Uterus (tissue), 4 donors: ENCODE data around the gene SELENOV. TPM values are rescaled to one million over a fixed set of nuclear protein-coding genes. Genes with fewer than 3 reads are reported as not detected.

Experiments
- DNase-seq, 2 donors: peaks; one replicate each; pipeline ENCODE4 v3.0.0-alpha.2; 2019 to 2020
- H3K27ac ChIP-seq, 2 donors: fragments of 200-600 bp; sonication (generic); 1 replicate in 1 of 2; 2 replicates in 1 of 2; pipeline ENCODE4 v1.5.1; 2016 to 2018
- H3K27me3 ChIP-seq, 2 donors: fragments of 200-600 bp; sonication (generic); one replicate each; pipeline ENCODE4 v1.5.1; 2018 to 2019; ENCODE audit warnings: control low read depth in 1 of 2
- H3K36me3 ChIP-seq, 2 donors: fragments of 200-600 bp; sonication (generic); one replicate each; pipeline ENCODE4 v1.5.1; 2019; ENCODE audit warnings: control low read depth in 1 of 2
- H3K4me1 ChIP-seq, 2 donors: fragments of 200-600 bp; sonication (generic); one replicate each; pipeline ENCODE4 v1.5.1; 2018 to 2019; ENCODE audit warnings: control low read depth in 1 of 2
- H3K4me3 ChIP-seq, 2 donors: fragments of 200-600 bp; sonication (generic); 1 replicate in 1 of 2; 2 replicates in 1 of 2; pipeline ENCODE4 v1.5.1; 2018 to 2019; ENCODE audit warnings: mild to moderate bottlenecking in 1 of 2
- H3K9me3 ChIP-seq, 2 donors: fragments of 200-600 bp; sonication (generic); one replicate each; pipeline ENCODE4 v1.5.1; 2019; ENCODE audit warnings: control low read depth in 1 of 2
- POLR2A ChIP-seq, 2 donors: fragments of 450-650 bp; IDR thresholded peaks; one replicate each; pipeline ENCODE4 v1.6.1; 2016; ENCODE audit warnings: antibody characterized with exemption in 2 of 2, mild to moderate bottlenecking in 1 of 2, moderate library complexity in 1 of 2
- intact Hi-C: fragments of 100-400 bp; cut with DNase I; formaldehyde crosslinking; loops from one replicate; pipeline ENCODE4 v1.15.1; 2023; ENCODE audit warnings: low total_unique reads
- total RNA-seq, 4 donors: library from RNA; depleted of rRNA in 3 of 4; stranded (reverse); fragments of >200 nt in 3 of 4; gene quantifications; one replicate each; pipeline versions ENCODE4 v1.1.0 to v1.2.4, GENCODE V29; 2014 to 2023
- TF ChIP-seq, protein P1 (sequence below), 4 experiments: fragments of 200-600 bp in 2 of 4; fragments of 450-650 bp in 2 of 4; sonication (generic) in 2 of 4; IDR thresholded peaks; one replicate each; pipeline ENCODE4 v1.5.1; 2016 to 2019; ENCODE audit warnings: antibody characterized with exemption in 4 of 4, mild to moderate bottlenecking in 2 of 4, moderate library complexity in 1 of 4
- donor health status: DM: yes; HTN: yes; CAD: no.

The SELENOV gene
- total RNA-seq, 4 donors from 2014 or later, result 0.41 TPM; not detected in 3

GRCh38 chr19:39553082-39553652, 38.2 kb downstream of the SELENOV start:
- TF ChIP-seq, protein P1, sequence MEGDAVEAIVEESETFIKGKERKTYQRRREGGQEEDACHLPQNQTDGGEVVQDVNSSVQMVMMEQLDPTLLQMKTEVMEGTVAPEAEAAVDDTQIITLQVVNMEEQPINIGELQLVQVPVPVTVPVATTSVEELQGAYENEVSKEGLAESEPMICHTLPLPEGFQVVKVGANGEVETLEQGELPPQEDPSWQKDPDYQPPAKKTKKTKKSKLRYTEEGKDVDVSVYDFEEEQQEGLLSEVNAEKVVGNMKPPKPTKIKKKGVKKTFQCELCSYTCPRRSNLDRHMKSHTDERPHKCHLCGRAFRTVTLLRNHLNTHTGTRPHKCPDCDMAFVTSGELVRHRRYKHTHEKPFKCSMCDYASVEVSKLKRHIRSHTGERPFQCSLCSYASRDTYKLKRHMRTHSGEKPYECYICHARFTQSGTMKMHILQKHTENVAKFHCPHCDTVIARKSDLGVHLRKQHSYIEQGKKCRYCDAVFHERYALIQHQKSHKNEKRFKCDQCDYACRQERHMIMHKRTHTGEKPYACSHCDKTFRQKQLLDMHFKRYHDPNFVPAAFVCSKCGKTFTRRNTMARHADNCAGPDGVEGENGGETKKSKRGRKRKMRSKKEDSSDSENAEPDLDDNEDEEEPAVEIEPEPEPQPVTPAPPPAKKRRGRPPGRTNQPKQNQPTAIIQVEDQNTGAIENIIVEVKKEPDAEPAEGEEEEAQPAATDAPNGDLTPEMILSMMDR (IDR thresholded peaks at IDR 0.05), result no peak
- Histone ChIP-seq H3K27me3 (no peaks in the 10 kb centered on the region), H3K36me3 (no peaks in the 10 kb centered on the region), H3K4me1 (no peaks in the 10 kb centered on the region), H3K4me3 (no peak overlapping the region), H3K9me3 (no peaks in the 10 kb centered on the region), H3K27ac (no peak overlapping the region)
- no peak for DNase-seq
- intact Hi-C loops, result no loop called here

DNA sequence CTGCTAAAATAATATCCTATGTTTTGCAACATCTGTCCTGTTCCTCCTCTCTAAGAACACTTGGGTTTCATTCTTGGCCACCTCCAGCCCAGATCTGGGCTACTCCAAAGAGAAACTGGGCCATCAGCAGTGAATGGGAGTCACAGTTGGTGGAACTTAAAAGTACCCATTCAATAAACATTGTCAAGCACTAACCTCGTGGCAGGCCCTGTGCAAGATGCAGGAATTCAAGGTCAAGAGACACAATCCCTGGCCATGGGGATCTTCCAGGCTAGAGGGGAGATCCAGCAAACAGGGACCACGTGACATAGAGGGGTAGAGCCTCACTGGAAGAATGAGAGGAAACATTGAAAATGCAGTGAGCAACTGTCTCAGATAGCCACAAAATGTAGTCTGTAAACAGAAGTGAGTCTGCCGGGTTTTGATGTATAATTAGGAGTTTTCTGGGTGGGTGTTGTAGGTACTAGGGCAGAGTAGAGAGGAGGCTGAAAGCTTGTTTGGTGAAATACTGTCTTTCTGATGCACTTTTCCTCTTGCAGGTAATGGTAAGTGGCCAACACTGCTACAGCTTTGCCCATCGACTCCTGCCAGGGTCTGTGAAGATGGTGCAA, 39.9 kb downstream of the SELENOV start:
- H3K4me1 ChIP-seq, result no peaks in the 10 kb centered on the region
- intact Hi-C loops, result no loop called here
- H3K36me3 ChIP-seq, result no peaks in the 10 kb centered on the region
- no peak overlapping the region for H3K27ac ChIP-seq
- no peaks in the 10 kb centered on the region for H3K27me3 ChIP-seq
- H3K4me3 ChIP-seq, result no peak overlapping the region
- H3K9me3 ChIP-seq, result no peaks in the 10 kb centered on the region
- TF ChIP-seq, protein P1 (IDR thresholded peaks at IDR 0.05), result no peak
- no peak for TF ChIP-seq POLR2A (IDR thresholded peaks at IDR 0.05)
- DNase-seq, result no peak

GRCh38 chr19:39555883-39556282, 40.9 kb downstream of the SELENOV start:
- Histone ChIP-seq H3K27ac (no peak overlapping the region), H3K4me3 (no peak overlapping the region), H3K27me3 (no peaks in the 10 kb centered on the region), H3K4me1 (no peaks in the 10 kb centered on the region), H3K9me3 (no peaks in the 10 kb centered on the region), H3K36me3 (no peaks in the 10 kb centered on the region)
- intact Hi-C loops, result no loop called here
- no peak for DNase-seq
- TF ChIP-seq POLR2A (IDR thresholded peaks at IDR 0.05), result no peak
- TF ChIP-seq, protein P1 (IDR thresholded peaks at IDR 0.05), result no peak

- Histone ChIP-seq H3K36me3 (no peaks in the 10 kb centered on the region), H3K9me3 (no peaks in the 10 kb centered on the region), H3K4me1 (no peaks in the 10 kb centered on the region), H3K27ac (no peak overlapping the region), H3K27me3 (no peaks in the 10 kb centered on the region), H3K4me3 (no peak overlapping the region)
- no peak for DNase-seq
- no peak for TF ChIP-seq POLR2A (IDR thresholded peaks at IDR 0.05)
- TF ChIP-seq, protein P1 (IDR thresholded peaks at IDR 0.05), result no peak
- intact Hi-C loops, result no loop called here
Observed at GRCh38 chr19:39557811-39558623, 43.1 kb downstream of the SELENOV start.

DNA sequence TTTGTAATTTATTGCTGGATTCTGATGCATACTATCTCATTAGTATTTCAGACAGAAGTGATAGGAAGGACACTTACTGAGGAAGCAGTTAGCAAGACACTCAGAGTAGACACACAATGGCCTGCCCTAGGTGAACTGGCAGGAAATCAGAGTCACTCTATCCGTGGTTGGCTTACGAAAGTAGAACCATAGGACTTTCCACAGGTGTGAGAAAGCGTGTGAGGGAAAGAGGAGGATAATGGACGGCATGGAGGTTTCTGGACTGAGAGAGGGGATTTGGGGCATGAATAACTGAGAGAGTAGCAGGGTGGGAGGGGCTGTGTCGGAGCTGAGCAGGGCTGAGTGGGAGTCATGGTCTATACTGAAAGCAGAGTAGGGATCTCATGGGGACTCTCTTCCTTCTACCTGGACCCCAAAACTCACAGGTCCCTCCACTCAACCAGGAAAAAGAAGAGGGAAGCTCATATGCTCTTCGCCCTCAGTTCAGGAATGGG, 43.7 kb downstream of the SELENOV start:
- Histone ChIP-seq H3K4me3 (no peak overlapping the region), H3K36me3 (no peaks in the 10 kb centered on the region), H3K4me1 (no peaks in the 10 kb centered on the region), H3K9me3 (no peaks in the 10 kb centered on the region), H3K27me3 (no peaks in the 10 kb centered on the region), H3K27ac (no peak overlapping the region)
- intact Hi-C loops, result no loop called here
- TF ChIP-seq, protein P1 (IDR thresholded peaks at IDR 0.05), result no peak
- DNase-seq, result no peak
